Measurements from ENCODE around the gene ABCB1.
A peak's percentile ranks its signal among the peaks of the same experiment; 100 is the strongest.

GRCh38 chr7:87589631-87590030, 11.1 kb downstream of the ABCB1 start:
- TF ChIP-seq, protein P1, sequence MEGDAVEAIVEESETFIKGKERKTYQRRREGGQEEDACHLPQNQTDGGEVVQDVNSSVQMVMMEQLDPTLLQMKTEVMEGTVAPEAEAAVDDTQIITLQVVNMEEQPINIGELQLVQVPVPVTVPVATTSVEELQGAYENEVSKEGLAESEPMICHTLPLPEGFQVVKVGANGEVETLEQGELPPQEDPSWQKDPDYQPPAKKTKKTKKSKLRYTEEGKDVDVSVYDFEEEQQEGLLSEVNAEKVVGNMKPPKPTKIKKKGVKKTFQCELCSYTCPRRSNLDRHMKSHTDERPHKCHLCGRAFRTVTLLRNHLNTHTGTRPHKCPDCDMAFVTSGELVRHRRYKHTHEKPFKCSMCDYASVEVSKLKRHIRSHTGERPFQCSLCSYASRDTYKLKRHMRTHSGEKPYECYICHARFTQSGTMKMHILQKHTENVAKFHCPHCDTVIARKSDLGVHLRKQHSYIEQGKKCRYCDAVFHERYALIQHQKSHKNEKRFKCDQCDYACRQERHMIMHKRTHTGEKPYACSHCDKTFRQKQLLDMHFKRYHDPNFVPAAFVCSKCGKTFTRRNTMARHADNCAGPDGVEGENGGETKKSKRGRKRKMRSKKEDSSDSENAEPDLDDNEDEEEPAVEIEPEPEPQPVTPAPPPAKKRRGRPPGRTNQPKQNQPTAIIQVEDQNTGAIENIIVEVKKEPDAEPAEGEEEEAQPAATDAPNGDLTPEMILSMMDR (IDR thresholded peaks at IDR 0.05), result peak in 2 of 6 experiments; percentile 4 to 9
- no peak for TF ChIP-seq POLR2A (IDR thresholded peaks at IDR 0.05)

Data from Peyer's patch (tissue), 4 donors.